ENCODE data around the gene PSAT1. TPM values are rescaled to one million over a fixed set of nuclear protein-coding genes. Genes with fewer than 3 reads are reported as not detected.
"Not testable (repeated sequence)": the region's sequence is repeated elsewhere in the genome, so short reads cannot be mapped to it uniquely, and the experiment has no call there.

PSAT1 gene
- polyA plus RNA-seq, 1 donor: 4.9 TPM

- H3K36me3 ChIP-seq (ENCODE audit: control insufficient read depth, insufficient read depth, low read length): peaks cover 2% of the 10 kb centered on the region
- H3K4me1 ChIP-seq (ENCODE audit: control insufficient read depth, insufficient read depth, low read length): no peaks in the 10 kb centered on the region
- no CpG with 5 or more reads among the region's 3 CpGs for WGBS (ENCODE audit: insufficient coverage, low lambda C conversion rate)
- H3K27ac ChIP-seq (ENCODE audit: low read length): no peak overlapping the region
- no peak overlapping the region for H3K4me3 ChIP-seq (ENCODE audit: low read length)
- no peaks in the 10 kb centered on the region for H3K9me3 ChIP-seq (ENCODE audit: control insufficient read depth, low read depth, low read length)
- no peaks in the 10 kb centered on the region for H3K27me3 ChIP-seq (ENCODE audit: control insufficient read depth, insufficient read depth, low read length)
- no peak for DNase-seq
These were observed 23.2 kb upstream of the PSAT1 start for GRCh38 chr9:78273761-78274160.

- Histone ChIP-seq H3K27me3 (ENCODE audit: control insufficient read depth, insufficient read depth, low read length) (no peaks in the 10 kb centered on the region), H3K9me3 (ENCODE audit: control insufficient read depth, low read depth, low read length) (no peaks in the 10 kb centered on the region), H3K36me3 (ENCODE audit: control insufficient read depth, insufficient read depth, low read length) (no peaks in the 10 kb centered on the region), H3K27ac (ENCODE audit: low read length) (no peak overlapping the region), H3K4me3 (ENCODE audit: low read length) (no peak overlapping the region), H3K4me1 (ENCODE audit: control insufficient read depth, insufficient read depth, low read length) (peaks cover 3% of the 10 kb centered on the region)
- 100% methylated on average over 1 of the region's 5 CpGs for WGBS (ENCODE audit: insufficient coverage, low lambda C conversion rate)
- no peak for DNase-seq
These were observed 18.6 kb upstream of the PSAT1 start for GRCh38 chr9:78278177-78278777.

- no peak overlapping the region for H3K27ac ChIP-seq (ENCODE audit: low read length)
- H3K4me3 ChIP-seq (ENCODE audit: low read length): no peak overlapping the region
- peaks cover 3% of the 10 kb centered on the region for H3K4me1 ChIP-seq (ENCODE audit: control insufficient read depth, insufficient read depth, low read length)
- H3K9me3 ChIP-seq (ENCODE audit: control insufficient read depth, low read depth, low read length): no peaks in the 10 kb centered on the region
- no CpG with 5 or more reads among the region's 1 CpG for WGBS (ENCODE audit: insufficient coverage, low lambda C conversion rate)
- DNase-seq: no peak
- H3K36me3 ChIP-seq (ENCODE audit: control insufficient read depth, insufficient read depth, low read length): no peaks in the 10 kb centered on the region
- no peaks in the 10 kb centered on the region for H3K27me3 ChIP-seq (ENCODE audit: control insufficient read depth, insufficient read depth, low read length)
These were observed 18.1 kb upstream of the PSAT1 start for GRCh38 chr9:78278801-78279200.

GRCh38 chr9:78280982-78281668 is 15.8 kb upstream of the PSAT1 start:
- Histone ChIP-seq H3K9me3 (ENCODE audit: control insufficient read depth, low read depth, low read length) (no peaks in the 10 kb centered on the region), H3K4me1 (ENCODE audit: control insufficient read depth, insufficient read depth, low read length) (peaks cover 3% of the 10 kb centered on the region), H3K27me3 (ENCODE audit: control insufficient read depth, insufficient read depth, low read length) (no peaks in the 10 kb centered on the region), H3K36me3 (ENCODE audit: control insufficient read depth, insufficient read depth, low read length) (no peaks in the 10 kb centered on the region), H3K27ac (ENCODE audit: low read length) (no peak overlapping the region), H3K4me3 (ENCODE audit: low read length) (no peak overlapping the region)
- DNase-seq: peak; percentile 61 to 66
- WGBS (ENCODE audit: insufficient coverage, low lambda C conversion rate): no CpG with 5 or more reads among the region's 3 CpGs

- not testable (repeated sequence) for H3K4me1 ChIP-seq (ENCODE audit: control insufficient read depth, insufficient read depth, low read length); H3K27ac ChIP-seq (ENCODE audit: low read length); DNase-seq
These were observed 12.7 kb upstream of the PSAT1 start for GRCh38 chr9:78284181-78284580.

GRCh38 chr9:78286125-78286524 is 10.8 kb upstream of the PSAT1 start:
- H3K27ac ChIP-seq (ENCODE audit: low read length): no peak overlapping the region
- no peak overlapping the region for H3K4me3 ChIP-seq (ENCODE audit: low read length)
- H3K36me3 ChIP-seq (ENCODE audit: control insufficient read depth, insufficient read depth, low read length): no peaks in the 10 kb centered on the region
- H3K27me3 ChIP-seq (ENCODE audit: control insufficient read depth, insufficient read depth, low read length): no peaks in the 10 kb centered on the region
- H3K9me3 ChIP-seq (ENCODE audit: control insufficient read depth, low read depth, low read length): no peaks in the 10 kb centered on the region
- no peak for DNase-seq
- peaks cover under 1% of the 10 kb centered on the region for H3K4me1 ChIP-seq (ENCODE audit: control insufficient read depth, insufficient read depth, low read length)

More at GRCh38 chr9:78284181-78284580, 12.7 kb upstream of the PSAT1 start:
- not testable (repeated sequence) for H3K4me3 ChIP-seq (ENCODE audit: low read length); H3K9me3 ChIP-seq (ENCODE audit: control insufficient read depth, low read depth, low read length); H3K36me3 ChIP-seq (ENCODE audit: control insufficient read depth, insufficient read depth, low read length); H3K27me3 ChIP-seq (ENCODE audit: control insufficient read depth, insufficient read depth, low read length)
- no CpG with 5 or more reads among the region's 4 CpGs for WGBS (ENCODE audit: insufficient coverage, low lambda C conversion rate)

- no peaks in the 10 kb centered on the region for H3K36me3 ChIP-seq (ENCODE audit: control insufficient read depth, insufficient read depth, low read length)
- no peak for DNase-seq
- no peak overlapping the region for H3K27ac ChIP-seq (ENCODE audit: low read length)
- 100% methylated on average over 2 of the region's 6 CpGs for WGBS (ENCODE audit: insufficient coverage, low lambda C conversion rate)
- no peaks in the 10 kb centered on the region for H3K9me3 ChIP-seq (ENCODE audit: control insufficient read depth, low read depth, low read length)
- H3K4me3 ChIP-seq (ENCODE audit: low read length): no peak overlapping the region
- H3K27me3 ChIP-seq (ENCODE audit: control insufficient read depth, insufficient read depth, low read length): no peaks in the 10 kb centered on the region
- H3K4me1 ChIP-seq (ENCODE audit: control insufficient read depth, insufficient read depth, low read length): no peaks in the 10 kb centered on the region
These were observed 10.0 kb upstream of the PSAT1 start for GRCh38 chr9:78286946-78287388.

GRCh38 chr9:78288214-78288892 is 8.6 kb upstream of the PSAT1 start:
- no peaks in the 10 kb centered on the region for H3K36me3 ChIP-seq (ENCODE audit: control insufficient read depth, insufficient read depth, low read length)
- DNase-seq: no peak
- WGBS (ENCODE audit: insufficient coverage, low lambda C conversion rate): no CpG with 5 or more reads among the region's 8 CpGs
- no peak overlapping the region for H3K27ac ChIP-seq (ENCODE audit: low read length)
- no peak overlapping the region for H3K4me3 ChIP-seq (ENCODE audit: low read length)
- no peaks in the 10 kb centered on the region for H3K27me3 ChIP-seq (ENCODE audit: control insufficient read depth, insufficient read depth, low read length)
- no peaks in the 10 kb centered on the region for H3K9me3 ChIP-seq (ENCODE audit: control insufficient read depth, low read depth, low read length)
- no peaks in the 10 kb centered on the region for H3K4me1 ChIP-seq (ENCODE audit: control insufficient read depth, insufficient read depth, low read length)

- no peak overlapping the region for H3K4me3 ChIP-seq (ENCODE audit: low read length)
- DNase-seq: no peak
- H3K36me3 ChIP-seq (ENCODE audit: control insufficient read depth, insufficient read depth, low read length): no peaks in the 10 kb centered on the region
- no CpG with 5 or more reads among the region's 1 CpG for WGBS (ENCODE audit: insufficient coverage, low lambda C conversion rate)
- H3K27ac ChIP-seq (ENCODE audit: low read length): no peak overlapping the region
- H3K9me3 ChIP-seq (ENCODE audit: control insufficient read depth, low read depth, low read length): no peaks in the 10 kb centered on the region
- H3K4me1 ChIP-seq (ENCODE audit: control insufficient read depth, insufficient read depth, low read length): no peaks in the 10 kb centered on the region
- no peaks in the 10 kb centered on the region for H3K27me3 ChIP-seq (ENCODE audit: control insufficient read depth, insufficient read depth, low read length)
These were observed 7.5 kb upstream of the PSAT1 start for GRCh38 chr9:78289474-78289873.

GRCh38 chr9:78291240-78291925 is 5.5 kb upstream of the PSAT1 start:
- H3K9me3 ChIP-seq (ENCODE audit: control insufficient read depth, low read depth, low read length): no peaks in the 10 kb centered on the region
- H3K27me3 ChIP-seq (ENCODE audit: control insufficient read depth, insufficient read depth, low read length): peaks cover 1% of the 10 kb centered on the region
- no peak for DNase-seq
- H3K36me3 ChIP-seq (ENCODE audit: control insufficient read depth, insufficient read depth, low read length): no peaks in the 10 kb centered on the region
- WGBS (ENCODE audit: insufficient coverage, low lambda C conversion rate): no CpG with 5 or more reads among the region's 8 CpGs
- H3K4me3 ChIP-seq (ENCODE audit: low read length): no peak overlapping the region
- H3K27ac ChIP-seq (ENCODE audit: low read length): no peak overlapping the region
- H3K4me1 ChIP-seq (ENCODE audit: control insufficient read depth, insufficient read depth, low read length): no peaks in the 10 kb centered on the region
